Inflammatory macrophage treated with lipopolysaccharide for 4 hours (primary cell): ENCODE results near the gene SRA1.

Source experiments
- DNase-seq: peaks from one replicate; pipeline ENCODE4 v3.0.0-alpha.2; 2020

Gene SRA1

GRCh38 chr5:140549237-140550144, 7.8 kb downstream of the SRA1 start:
- peak; percentile 69 for DNase-seq

- DNase-seq: no peak
Measured at GRCh38 chr5:140548791-140549190, 8.5 kb downstream of the SRA1 start.

GRCh38 chr5:140548300-140548688, 9.0 kb downstream of the SRA1 start:
- DNase-seq: no peak

GRCh38 chr5:140547508-140548299, 9.6 kb downstream of the SRA1 start, which contains the start of gene EIF4EBP3:
TSS of gene EIF4EBP3 (plus strand) at chr5:140547662. CDS start at chr5:140547738, 76 bp downstream.
- peak; percentile 94 for DNase-seq

GRCh38 chr5:140546851-140547507, 10.3 kb downstream of the SRA1 start:
- DNase-seq: peak; percentile 34

GRCh38 chr5:140545606-140546005, 11.7 kb downstream of the SRA1 start:
- DNase-seq: no peak

GRCh38 chr5:140544986-140545385, 12.3 kb downstream of the SRA1 start:
- DNase-seq: no peak

- DNase-seq: no peak
Measured at GRCh38 chr5:140542972-140543371, 14.3 kb downstream of the SRA1 start.

GRCh38 chr5:140540227-140540626, 17.0 kb downstream of the SRA1 start:
- DNase-seq: no peak

GRCh38 chr5:140524003-140524402, 33.3 kb downstream of the SRA1 start:
- DNase-seq: no peak

- no peak for DNase-seq
Measured at GRCh38 chr5:140513124-140513523, 44.1 kb downstream of the SRA1 start.

- no peak for DNase-seq
Measured at GRCh38 chr5:140509898-140510297, 47.4 kb downstream of the SRA1 start.

GRCh38 chr5:140502834-140503233, 54.4 kb downstream of the SRA1 start:
- DNase-seq: no peak
